Astrocyte (in vitro differentiated cells and primary cell): Measurements from ENCODE around the gene EDDM13. TPM values are rescaled to one million over a fixed set of nuclear protein-coding genes. Genes with fewer than 3 reads are reported as not detected.
A peak's percentile ranks its signal among the peaks of the same experiment; 100 is the strongest.

Experiments
- DNase-seq: peaks from one replicate; pipeline ENCODE4 v3.0.0-alpha.2; 2010; ENCODE audit warnings: low read depth
- FAIRE-seq: peaks from 2 replicates; lab custom pipeline; 2011; peaks lifted over from hg19 to GRCh38; lab: Jason Lieb, UNC
- H2AFZ ChIP-seq: 2 replicates; pipeline ENCODE4 v1.6.0; 2012; ENCODE audit warnings: low read depth, low read length, inconsistent platforms
- H3K27ac ChIP-seq: 2 replicates; pipeline ENCODE4 v1.5.1; 2011; ENCODE audit warnings: low read depth, low read length, inconsistent platforms
- H3K27me3 ChIP-seq: 2 replicates; pipeline ENCODE4 v1.6.0; 2011; ENCODE audit warnings: low read length, inconsistent platforms; ENCODE audit not compliant: insufficient read depth
- H3K36me3 ChIP-seq: 2 replicates; pipeline ENCODE4 v1.5.1; 2011; ENCODE audit warnings: low read length, inconsistent platforms; ENCODE audit not compliant: insufficient read depth
- H3K4me1 ChIP-seq: 2 replicates; pipeline ENCODE4 v1.5.1; 2011; ENCODE audit warnings: low read length, inconsistent platforms; ENCODE audit not compliant: insufficient read depth
- H3K4me2 ChIP-seq: 2 replicates; pipeline ENCODE4 v1.6.0; 2012; ENCODE audit warnings: low read length, inconsistent platforms
- H3K4me3 ChIP-seq: 2 replicates; pipeline ENCODE4 v1.5.1; 2011; ENCODE audit warnings: low read depth, mild to moderate bottlenecking, low read length, inconsistent platforms; ENCODE audit not compliant: insufficient read depth
- H3K79me2 ChIP-seq: 2 replicates; pipeline ENCODE4 v1.6.0; 2012; ENCODE audit warnings: mild to moderate bottlenecking, low read length, inconsistent platforms; ENCODE audit not compliant: insufficient read depth
- H3K9ac ChIP-seq: 2 replicates; pipeline ENCODE4 v1.6.0; 2012; ENCODE audit warnings: mild to moderate bottlenecking, low read length, inconsistent platforms
- H3K9me3 ChIP-seq: 2 replicates; pipeline ENCODE4 v1.5.1; 2012; ENCODE audit warnings: low read depth, mild to moderate bottlenecking, low read length, inconsistent platforms; ENCODE audit not compliant: insufficient read depth
- H4K20me1 ChIP-seq: 2 replicates; pipeline ENCODE4 v1.6.0; 2012; ENCODE audit warnings: low read length, inconsistent platforms; ENCODE audit not compliant: insufficient read depth
- H3K27ac Mint-ChIP-seq: one replicate; pipeline ENCODE4 v1.8.0; 2021; ENCODE audit warnings: mild to moderate bottlenecking, mixed read lengths; ENCODE audit not compliant: unreplicated experiment
- H3K27me3 Mint-ChIP-seq: one replicate; pipeline ENCODE4 v1.8.0; 2021; ENCODE audit warnings: low read depth, mixed read lengths; ENCODE audit not compliant: unreplicated experiment
- H3K36me3 Mint-ChIP-seq: one replicate; pipeline ENCODE4 v1.8.0; 2021; ENCODE audit warnings: low read depth, mixed read lengths; ENCODE audit not compliant: unreplicated experiment
- H3K4me1 Mint-ChIP-seq: one replicate; pipeline ENCODE4 v1.8.0; 2021; ENCODE audit warnings: low read depth, mixed read lengths; ENCODE audit not compliant: unreplicated experiment
- H3K4me3 Mint-ChIP-seq: one replicate; pipeline ENCODE4 v1.8.0; 2021; ENCODE audit warnings: mild to moderate bottlenecking, moderate library complexity, mixed read lengths; ENCODE audit not compliant: unreplicated experiment
- H3K9me3 Mint-ChIP-seq: one replicate; pipeline ENCODE4 v1.8.0; 2021; ENCODE audit warnings: mild to moderate bottlenecking, mixed read lengths; ENCODE audit not compliant: unreplicated experiment
- EZH2 ChIP-seq: IDR thresholded peaks from 2 replicates; pipeline ENCODE4 v1.6.1; 2012; ENCODE audit warnings: mild to moderate bottlenecking, low read length, inconsistent platforms; ENCODE audit not compliant: insufficient read depth
- total RNA-seq: library from RNA; stranded (reverse); gene quantifications from 2 replicates; pipeline ENCODE4 v1.2.1, GENCODE V29; 2021
- TF ChIP-seq, protein P1 (sequence below): IDR thresholded peaks from 2 replicates; pipeline ENCODE4 v1.5.1; 2011; ENCODE audit warnings: low read depth, mild to moderate bottlenecking, inconsistent platforms, low read length, moderate library complexity; ENCODE audit not compliant: insufficient read depth

EDDM13 gene
- total RNA-seq, 1 donor from 2014 or later, result not detected

DNA sequence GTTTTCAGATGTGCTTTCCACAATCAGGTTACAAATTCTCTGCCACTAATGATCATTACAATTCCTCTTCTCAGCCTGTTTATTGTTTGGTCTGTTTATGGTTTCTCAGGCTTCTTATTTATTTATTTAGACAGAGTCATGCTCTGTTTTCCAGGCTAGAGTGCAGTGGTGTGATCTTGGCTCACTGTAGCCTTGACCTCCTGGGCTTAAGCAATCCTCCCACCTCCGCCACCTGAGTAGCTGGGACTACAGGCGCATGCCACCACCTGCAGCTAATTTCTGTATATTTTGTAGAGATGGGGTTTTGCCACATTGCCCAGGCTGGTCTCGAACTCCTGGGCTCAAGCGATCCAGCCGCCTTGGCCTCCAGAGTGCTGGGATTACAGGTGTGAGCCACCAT lies 44.2 kb downstream of the EDDM13 start:
- no peaks in the 10 kb centered on the region for H3K36me3 Mint-ChIP-seq
- Histone ChIP-seq H3K27ac (no peak overlapping the region), H3K4me3 (no peak overlapping the region), H3K4me1 (peaks cover 5% of the 10 kb centered on the region), H3K4me2 (no peak overlapping the region), H2AFZ (no peak overlapping the region), H4K20me1 (no peaks in the 10 kb centered on the region), H3K9ac (no peak overlapping the region), H3K79me2 (peaks cover 8% of the 10 kb centered on the region), H3K9me3 (no peaks in the 10 kb centered on the region), H3K27me3 (no peaks in the 10 kb centered on the region), H3K36me3 (peaks cover 3% of the 10 kb centered on the region)
- H3K27me3 Mint-ChIP-seq, result no peaks in the 10 kb centered on the region
- no peak overlapping the region for H3K4me3 Mint-ChIP-seq
- H3K9me3 Mint-ChIP-seq, result no peaks in the 10 kb centered on the region
- no peaks in the 10 kb centered on the region for H3K4me1 Mint-ChIP-seq
- DNase-seq (no peak), FAIRE-seq (no peak)
- no peak for TF ChIP-seq EZH2
- TF ChIP-seq, protein P1, sequence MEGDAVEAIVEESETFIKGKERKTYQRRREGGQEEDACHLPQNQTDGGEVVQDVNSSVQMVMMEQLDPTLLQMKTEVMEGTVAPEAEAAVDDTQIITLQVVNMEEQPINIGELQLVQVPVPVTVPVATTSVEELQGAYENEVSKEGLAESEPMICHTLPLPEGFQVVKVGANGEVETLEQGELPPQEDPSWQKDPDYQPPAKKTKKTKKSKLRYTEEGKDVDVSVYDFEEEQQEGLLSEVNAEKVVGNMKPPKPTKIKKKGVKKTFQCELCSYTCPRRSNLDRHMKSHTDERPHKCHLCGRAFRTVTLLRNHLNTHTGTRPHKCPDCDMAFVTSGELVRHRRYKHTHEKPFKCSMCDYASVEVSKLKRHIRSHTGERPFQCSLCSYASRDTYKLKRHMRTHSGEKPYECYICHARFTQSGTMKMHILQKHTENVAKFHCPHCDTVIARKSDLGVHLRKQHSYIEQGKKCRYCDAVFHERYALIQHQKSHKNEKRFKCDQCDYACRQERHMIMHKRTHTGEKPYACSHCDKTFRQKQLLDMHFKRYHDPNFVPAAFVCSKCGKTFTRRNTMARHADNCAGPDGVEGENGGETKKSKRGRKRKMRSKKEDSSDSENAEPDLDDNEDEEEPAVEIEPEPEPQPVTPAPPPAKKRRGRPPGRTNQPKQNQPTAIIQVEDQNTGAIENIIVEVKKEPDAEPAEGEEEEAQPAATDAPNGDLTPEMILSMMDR, result no peak
- H3K27ac Mint-ChIP-seq, result no peak overlapping the region

DNA sequence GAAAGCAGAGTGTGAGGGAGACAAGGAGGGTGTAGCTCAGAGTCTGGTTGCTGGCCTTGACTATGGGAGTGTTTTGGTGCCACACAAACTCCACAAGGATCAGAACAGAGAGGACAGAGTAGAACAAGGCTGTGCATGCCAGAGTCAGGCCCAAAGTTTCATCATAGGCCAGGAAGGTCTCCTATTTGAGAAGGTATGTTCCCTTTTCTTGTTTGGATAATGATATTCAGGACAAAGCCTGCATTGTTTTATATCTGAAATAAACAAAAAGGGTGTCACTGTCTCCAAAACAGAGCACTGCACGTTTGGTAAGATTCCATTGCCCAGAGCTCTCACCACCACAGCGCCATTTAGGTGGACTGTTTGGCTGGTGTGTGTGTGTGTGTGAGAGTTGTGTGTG lies 45.2 kb downstream of the EDDM13 start:
- H3K27me3 ChIP-seq, result no peaks in the 10 kb centered on the region
- H3K4me2 ChIP-seq, result no peak overlapping the region
- no peak overlapping the region for H3K9ac ChIP-seq
- H3K9me3 ChIP-seq, result no peaks in the 10 kb centered on the region
- peaks cover 8% of the 10 kb centered on the region for H3K79me2 ChIP-seq
- H2AFZ ChIP-seq, result no peak overlapping the region
- Mint-ChIP-seq H3K4me3 (no peak overlapping the region), H3K27ac (peak overlapping the region; percentile 67), H3K4me1 (no peaks in the 10 kb centered on the region), H3K36me3 (no peaks in the 10 kb centered on the region), H3K27me3 (no peaks in the 10 kb centered on the region), H3K9me3 (no peaks in the 10 kb centered on the region)
- no peak for TF ChIP-seq EZH2
- TF ChIP-seq, protein P1, result no peak
- no peak for DNase-seq
- peaks cover 5% of the 10 kb centered on the region for H3K4me1 ChIP-seq
- no peaks in the 10 kb centered on the region for H4K20me1 ChIP-seq
- no peak for FAIRE-seq
- H3K27ac ChIP-seq, result no peak overlapping the region
- H3K4me3 ChIP-seq, result no peak overlapping the region
- H3K36me3 ChIP-seq, result peaks cover 2% of the 10 kb centered on the region

DNA sequence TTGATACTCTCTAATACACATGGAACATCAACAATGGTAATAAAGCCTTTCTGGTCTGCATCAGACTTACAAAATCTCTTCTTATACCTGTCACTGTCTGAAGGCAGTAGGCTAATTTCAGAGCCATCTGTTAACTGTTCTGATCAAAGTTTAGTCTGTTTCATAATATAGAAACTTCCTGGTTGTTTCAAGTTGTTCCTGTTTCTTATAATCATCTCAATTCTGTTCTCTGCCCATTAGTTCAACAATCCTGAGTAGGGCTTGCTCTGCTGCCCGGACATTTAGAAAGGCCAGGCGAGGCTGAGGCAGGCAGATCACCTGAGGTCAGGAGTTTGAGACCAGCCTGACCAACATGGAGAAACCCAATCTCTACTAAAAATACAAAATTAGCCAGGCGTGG lies 47.4 kb downstream of the EDDM13 start:
- FAIRE-seq (no peak), DNase-seq (no peak)
- H3K9ac ChIP-seq, result no peak overlapping the region
- no peak for TF ChIP-seq EZH2
- TF ChIP-seq, protein P1, result no peak
- no peaks in the 10 kb centered on the region for H3K79me2 ChIP-seq
- no peak overlapping the region for H3K4me3 ChIP-seq
- H3K27ac ChIP-seq, result no peak overlapping the region
- H3K27me3 ChIP-seq, result no peaks in the 10 kb centered on the region
- no peak overlapping the region for H3K27ac Mint-ChIP-seq
- no peak overlapping the region for H3K4me3 Mint-ChIP-seq
- no peak overlapping the region for H2AFZ ChIP-seq
- H3K27me3 Mint-ChIP-seq, result no peaks in the 10 kb centered on the region
- H4K20me1 ChIP-seq, result no peaks in the 10 kb centered on the region
- H3K9me3 Mint-ChIP-seq, result peaks cover 4% of the 10 kb centered on the region
- no peaks in the 10 kb centered on the region for H3K9me3 ChIP-seq
- no peaks in the 10 kb centered on the region for H3K36me3 Mint-ChIP-seq
- H3K4me2 ChIP-seq, result no peak overlapping the region
- peaks cover 5% of the 10 kb centered on the region for H3K4me1 ChIP-seq
- H3K4me1 Mint-ChIP-seq, result no peaks in the 10 kb centered on the region
- H3K36me3 ChIP-seq, result no peaks in the 10 kb centered on the region
